ENCODE measurements around the gene NEAT1. TPM values are rescaled to one million over a fixed set of nuclear protein-coding genes. Genes with fewer than 3 reads are reported as not detected.

The NEAT1 gene
- total RNA-seq, 4 donors from 2014 or later, result 24.1 to 472 (median 32.8) TPM

- peak overlapping the region; percentile 97 to 100 (median 98) for H3K27ac ChIP-seq
- no peaks in the 10 kb centered on the region for H3K27me3 ChIP-seq
- H3K4me3 ChIP-seq, result no peak overlapping the region
- DNase-seq (peak in 1 of 2 donors; percentile 58), ATAC-seq (peak in 1 of 2 donors; percentile 10)
- in situ Hi-C loops (cut with MboI; ENCODE audit: low sequenced_read_pairs in 4 of 4), result loop anchor here in 1 of 4 donors (5.0 to 10.0 kb wide), 2 partner anchors 39 to 49 kb away; partner anchors contain the start of gene NEAT1
- H3K9me3 ChIP-seq, result no peaks in the 10 kb centered on the region
- peaks cover 61 to 64% of the 10 kb centered on the region in 2 donors for H3K4me1 ChIP-seq
- TF ChIP-seq CTCF (IDR thresholded peaks at IDR 0.05 in 4 of 5, conservative IDR thresholded peaks at IDR 0.05 in 1 of 5) (no peak), POLR2A (IDR thresholded peaks at IDR 0.05) (peak in 1 of 2 donors; percentile 55)
- no peaks in the 10 kb centered on the region for H3K36me3 ChIP-seq
- intact Hi-C loops (cut with DNase I; ENCODE audit: low total_unique reads), result loop anchor here (5.0 kb wide), 1 partner anchor 99 kb away; the partner anchor contains the start of genes FAM89B and ZNRD2
Observed at GRCh38 chr11:65473278-65473860, 50.8 kb downstream of the NEAT1 start.

DNA sequence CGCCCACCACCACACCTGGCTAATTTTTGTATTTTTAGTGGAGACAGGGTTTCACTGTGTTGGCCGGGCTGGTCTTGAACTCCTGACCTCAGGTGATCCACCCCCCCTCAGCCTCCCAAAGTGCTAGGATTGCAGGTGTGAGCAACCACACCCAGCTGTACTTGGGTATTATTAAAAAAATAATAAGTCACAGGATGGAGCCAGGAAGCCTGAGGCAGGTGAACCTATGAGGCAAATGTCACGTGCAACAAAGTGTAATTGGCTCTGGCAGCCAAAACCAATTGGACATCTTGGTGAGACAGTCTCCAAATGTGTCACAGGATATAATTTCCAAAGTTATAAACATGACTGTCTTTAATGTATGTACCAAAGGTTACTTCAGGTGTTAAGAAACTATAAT is 52.3 kb downstream of the NEAT1 start:
- H3K4me1 ChIP-seq, result peaks cover 67 to 68% of the 10 kb centered on the region in 2 donors
- intact Hi-C loops (cut with DNase I; ENCODE audit: low total_unique reads) (loop anchor here (5.0 kb wide), 1 partner anchor 97 kb away; the partner anchor contains the start of genes FAM89B and ZNRD2), in situ Hi-C loops (cut with MboI; ENCODE audit: low sequenced_read_pairs in 4 of 4) (loop anchor here in 1 of 4 donors (5.0 to 10.0 kb wide), 2 partner anchors 37 to 50 kb away; partner anchors contain the start of gene NEAT1)

DNA sequence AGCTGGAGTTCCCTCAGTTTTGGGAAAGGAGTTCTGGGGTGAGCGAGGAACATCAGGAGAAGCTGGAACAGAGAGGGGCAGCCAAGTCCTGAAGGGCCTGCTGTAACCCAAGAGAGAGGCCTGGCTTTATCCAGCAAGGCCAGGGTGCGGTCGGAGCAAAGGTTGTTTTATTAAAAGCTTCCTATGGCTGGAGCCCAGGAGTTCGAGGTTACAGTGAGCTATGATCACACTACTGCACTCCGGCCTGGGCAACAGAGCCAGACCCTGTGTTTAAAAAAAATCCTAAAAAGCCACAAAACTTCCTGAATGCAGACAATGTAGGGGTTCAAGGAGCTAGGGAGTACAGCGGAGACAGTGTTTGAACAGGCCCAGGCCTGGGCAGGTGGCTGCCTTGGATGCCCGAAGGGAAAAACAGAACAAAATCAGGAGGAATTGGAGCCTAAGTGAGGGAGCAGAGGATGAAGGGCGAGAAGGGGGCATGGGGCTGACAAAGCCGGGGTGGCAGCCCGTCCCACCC is 54.1 kb downstream of the NEAT1 start:
- no peak for TF ChIP-seq POLR2A (IDR thresholded peaks at IDR 0.05)
- no peak for TF ChIP-seq CTCF (IDR thresholded peaks at IDR 0.05 in 4 of 5, conservative IDR thresholded peaks at IDR 0.05 in 1 of 5)
- no peaks in the 10 kb centered on the region for H3K36me3 ChIP-seq
- in situ Hi-C loops (cut with MboI; ENCODE audit: low sequenced_read_pairs in 4 of 4) (loop anchor here in 1 of 4 donors (10.0 kb wide), 1 partner anchor 52 kb away; the partner anchor contains the start of gene NEAT1), intact Hi-C loops (cut with DNase I; ENCODE audit: low total_unique reads) (loop anchor here (1.0 kb wide), 1 partner anchor 94 kb away; the partner anchor contains the start of gene SLC25A45)
- ATAC-seq (peak in 1 of 2 donors; percentile 3), DNase-seq (peak in 1 of 2 donors; percentile 77)
- no peaks in the 10 kb centered on the region for H3K9me3 ChIP-seq
- peak overlapping the region; percentile 79 to 88 (median 84) for H3K4me3 ChIP-seq
- no peaks in the 10 kb centered on the region for H3K27me3 ChIP-seq
- H3K27ac ChIP-seq, result peak overlapping the region; percentile 97 to 100 (median 98)
- peaks cover 63 to 68% of the 10 kb centered on the region in 2 donors for H3K4me1 ChIP-seq

More for the DNA sequence above, 52.3 kb downstream of the NEAT1 start:
- H3K9me3 ChIP-seq, result no peaks in the 10 kb centered on the region
- ATAC-seq (no peak), DNase-seq (no peak)
- peak overlapping the region; percentile 97 to 100 (median 98) for H3K27ac ChIP-seq
- H3K36me3 ChIP-seq, result no peaks in the 10 kb centered on the region
- H3K4me3 ChIP-seq, result no peak overlapping the region
- TF ChIP-seq CTCF (IDR thresholded peaks at IDR 0.05 in 4 of 5, conservative IDR thresholded peaks at IDR 0.05 in 1 of 5) (no peak), POLR2A (IDR thresholded peaks at IDR 0.05) (no peak)
- H3K27me3 ChIP-seq, result no peaks in the 10 kb centered on the region

GRCh38 chr11:65477149-65477965 is 54.8 kb downstream of the NEAT1 start:
- no peaks in the 10 kb centered on the region for H3K36me3 ChIP-seq
- peak; percentile 97 to 98 for DNase-seq
- no peaks in the 10 kb centered on the region for H3K9me3 ChIP-seq
- peak in 2 of 5 experiments; percentile 38 to 65 for TF ChIP-seq CTCF (IDR thresholded peaks at IDR 0.05 in 4 of 5, conservative IDR thresholded peaks at IDR 0.05 in 1 of 5)
- peak; percentile 97 to 99 for TF ChIP-seq POLR2A (IDR thresholded peaks at IDR 0.05)
- peak overlapping the region; percentile 79 to 88 (median 84) for H3K4me3 ChIP-seq
- H3K27me3 ChIP-seq, result no peaks in the 10 kb centered on the region
- H3K27ac ChIP-seq, result peak overlapping the region; percentile 97 to 100 (median 98)
- ATAC-seq, result peak; percentile 59 to 60
- H3K4me1 ChIP-seq, result peaks cover 61 to 67% of the 10 kb centered on the region in 2 donors
- intact Hi-C loops (cut with DNase I; ENCODE audit: low total_unique reads), result no loop called here
- in situ Hi-C loops (cut with MboI; ENCODE audit: low sequenced_read_pairs in 4 of 4), result loop anchor here in 1 of 4 donors (10.0 kb wide), 1 partner anchor 53 kb away; the partner anchor contains the start of gene NEAT1

Measured in gastrocnemius medialis (tissue), 4 donors.